Measurements from ENCODE around the gene SPACA7. TPM values are rescaled to one million over a fixed set of nuclear protein-coding genes. Genes with fewer than 3 reads are reported as not detected.

The SPACA7 gene
- total RNA-seq, 2 experiments from 2014 or later = not detected

- H3K4me3 Mint-ChIP-seq = no peak overlapping the region
- DNase-seq (no peak), ATAC-seq (ENCODE audit: poor library complexity) (no peak)
- no peaks in the 10 kb centered on the region for H3K4me1 ChIP-seq (ENCODE audit: insufficient read depth, low read length)
- intact Hi-C loops (cut with DNase I, micrococcal nuclease) = no loop called here
- no peak overlapping the region for H3K4me3 ChIP-seq (ENCODE audit: low read length)
- no peaks in the 10 kb centered on the region for H3K27me3 ChIP-seq (ENCODE audit: control insufficient read depth in 1 of 2, insufficient read depth in 2 of 2, low read length in 2 of 2)
- CTCF ChIA-PET = no interaction called here
- no peak for TF ChIP-seq CTCF (IDR thresholded peaks at IDR 0.05)
- H3K27ac ChIP-seq (ENCODE audit: low read depth in 1 of 2, low read length in 2 of 2) = no peak overlapping the region
- H3K9me3 ChIP-seq (ENCODE audit: control insufficient read depth in 1 of 2, insufficient read depth in 1 of 2, low read length in 2 of 2) = peaks cover 0 to 43% of the 10 kb centered on the region in 2 experiments
- no peaks in the 10 kb centered on the region for H3K4me1 Mint-ChIP-seq (ENCODE audit: low read depth)
- H3K27ac Mint-ChIP-seq = no peak overlapping the region
- H3K27me3 Mint-ChIP-seq = peaks cover 11% of the 10 kb centered on the region
- no peaks in the 10 kb centered on the region for H3K36me3 Mint-ChIP-seq (ENCODE audit: low read depth)
- POLR2A ChIA-PET = no interaction called here
- H3K36me3 ChIP-seq (ENCODE audit: insufficient read depth, low read length) = no peaks in the 10 kb centered on the region
- H3K9me3 Mint-ChIP-seq = peaks cover 6% of the 10 kb centered on the region
Observed at GRCh38 chr13:112455476-112456059, 79.4 kb downstream of the SPACA7 start.

GRCh38 chr13:112456138-112457056 is 80.2 kb downstream of the SPACA7 start:
- Histone ChIP-seq H3K9me3 (ENCODE audit: control insufficient read depth in 1 of 2, insufficient read depth in 1 of 2, low read length in 2 of 2) (peaks cover 0 to 48% of the 10 kb centered on the region in 2 experiments), H3K27ac (ENCODE audit: low read depth in 1 of 2, low read length in 2 of 2) (no peak overlapping the region), H3K36me3 (ENCODE audit: insufficient read depth, low read length) (no peaks in the 10 kb centered on the region), H3K4me3 (ENCODE audit: low read length) (no peak overlapping the region), H3K4me1 (ENCODE audit: insufficient read depth, low read length) (no peaks in the 10 kb centered on the region), H3K27me3 (ENCODE audit: control insufficient read depth in 1 of 2, insufficient read depth in 2 of 2, low read length in 2 of 2) (no peaks in the 10 kb centered on the region)
- Mint-ChIP-seq H3K9me3 (peaks cover 6% of the 10 kb centered on the region), H3K27ac (no peak overlapping the region), H3K4me3 (no peak overlapping the region), H3K4me1 (ENCODE audit: low read depth) (no peaks in the 10 kb centered on the region), H3K27me3 (peaks cover 5% of the 10 kb centered on the region), H3K36me3 (ENCODE audit: low read depth) (no peaks in the 10 kb centered on the region)
- CTCF ChIA-PET = no interaction called here
- ATAC-seq (ENCODE audit: poor library complexity) = no peak
- POLR2A ChIA-PET = no interaction called here
- no peak for TF ChIP-seq CTCF (IDR thresholded peaks at IDR 0.05)
- no peak for DNase-seq
- intact Hi-C loops (cut with DNase I, micrococcal nuclease) = no loop called here

- peaks cover 6% of the 10 kb centered on the region for H3K9me3 Mint-ChIP-seq
- Histone ChIP-seq H3K4me1 (ENCODE audit: insufficient read depth, low read length) (no peaks in the 10 kb centered on the region), H3K9me3 (ENCODE audit: control insufficient read depth in 1 of 2, insufficient read depth in 1 of 2, low read length in 2 of 2) (peaks cover 2 to 55% of the 10 kb centered on the region in 2 experiments), H3K27ac (ENCODE audit: low read depth in 1 of 2, low read length in 2 of 2) (no peak overlapping the region), H3K36me3 (ENCODE audit: insufficient read depth, low read length) (no peaks in the 10 kb centered on the region), H3K4me3 (ENCODE audit: low read length) (no peak overlapping the region), H3K27me3 (ENCODE audit: control insufficient read depth in 1 of 2, insufficient read depth in 2 of 2, low read length in 2 of 2) (no peaks in the 10 kb centered on the region)
- POLR2A ChIA-PET = no interaction called here
- DNase-seq = no peak
- no peaks in the 10 kb centered on the region for H3K36me3 Mint-ChIP-seq (ENCODE audit: low read depth)
- H3K4me1 Mint-ChIP-seq (ENCODE audit: low read depth) = no peaks in the 10 kb centered on the region
- peaks cover 7% of the 10 kb centered on the region for H3K27me3 Mint-ChIP-seq
- ATAC-seq (ENCODE audit: poor library complexity) = no peak
- no peak overlapping the region for H3K4me3 Mint-ChIP-seq
- H3K27ac Mint-ChIP-seq = no peak overlapping the region
- CTCF ChIA-PET = no interaction called here
- TF ChIP-seq CTCF (IDR thresholded peaks at IDR 0.05) = no peak
- intact Hi-C loops (cut with DNase I, micrococcal nuclease) = no loop called here
Observed at GRCh38 chr13:112457081-112457480, 80.9 kb downstream of the SPACA7 start.
